Measurements from ENCODE around the gene SLC4A7. TPM values are rescaled to one million over a fixed set of nuclear protein-coding genes. Genes with fewer than 3 reads are reported as not detected.

SLC4A7 gene
- total and polyA plus RNA-seq, 2 donors (not counting 3 experiments of a cell fraction or from before 2014, with no cell fraction given): 7.8 to 50.9 TPM

DNA sequence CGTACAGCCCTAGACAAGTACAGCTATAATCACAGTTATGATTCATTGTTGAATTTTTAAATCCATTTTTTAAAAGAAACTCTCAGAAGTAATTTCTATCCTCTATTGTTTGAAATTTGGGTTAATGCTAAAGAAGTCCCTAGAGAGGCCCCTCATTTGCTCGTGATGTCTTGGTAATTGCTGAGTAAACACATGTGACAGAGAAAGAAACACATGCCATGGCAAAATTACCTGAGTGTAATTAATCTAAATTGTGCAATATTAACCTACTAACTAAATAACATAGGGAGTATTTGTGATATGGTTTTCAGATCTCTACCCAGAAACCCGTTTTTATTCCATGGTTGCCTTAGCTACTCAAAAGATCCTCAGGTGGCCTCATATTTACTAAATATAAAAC lies 125.8 kb downstream of the SLC4A7 start:
- Histone ChIP-seq H3K36me3 (ENCODE audit: control insufficient read depth in 2 of 2, extremely low read depth in 1 of 2, insufficient read depth in 2 of 2, low read length in 2 of 2) (no peaks in the 10 kb centered on the region), H3K9me1 (replicated peaks; ENCODE audit: control insufficient read depth, extremely low read depth, insufficient read depth, low read length) (no peaks in the 10 kb centered on the region), H3K4me3 (replicated peaks in 1 of 3; ENCODE audit: insufficient read depth in 1 of 3, low read depth in 1 of 3, low read length in 3 of 3) (no peak overlapping the region), H3K4me1 (ENCODE audit: control insufficient read depth, extremely low read depth, insufficient read depth, low read length) (peaks cover 45% of the 10 kb centered on the region), H4K20me1 (replicated peaks; ENCODE audit: control insufficient read depth, extremely low read depth, insufficient read depth, low read length) (no peaks in the 10 kb centered on the region), H3K27me3 (ENCODE audit: control insufficient read depth in 2 of 2, insufficient read depth in 2 of 2, low read length in 2 of 2) (no peaks in the 10 kb centered on the region), H3K27ac (ENCODE audit: insufficient read depth, low read depth, low read length) (no peak overlapping the region), H3K4me2 (ENCODE audit: insufficient read depth, low read length) (no peak overlapping the region), H2AFZ (ENCODE audit: low read depth, low read length) (no peak overlapping the region), H3K9ac (replicated peaks; ENCODE audit: extremely low read depth, insufficient read depth, low read length) (no peak overlapping the region), H3K79me2 (ENCODE audit: control insufficient read depth, insufficient read depth, low read length) (no peaks in the 10 kb centered on the region), H3K9me3 (replicated peaks; ENCODE audit: control insufficient read depth, insufficient read depth, low read length) (no peaks in the 10 kb centered on the region)
- dilution Hi-C loops (cut with MboI; ENCODE audit: extremely low pct_ligation_motif_present, low sequenced_read_pairs): no loop called here
- TF ChIP-seq EZH2 (IDR thresholded peaks at IDR 0.05; ENCODE audit: borderline replicate concordance, low read depth, low read length, severe bottlenecking) (no peak), GATA2 (IDR thresholded peaks at IDR 0.05; ENCODE audit: insufficient read depth, insufficient read length, low read depth, low read length) (no peak), JUN (IDR thresholded peaks at IDR 0.05; ENCODE audit: borderline replicate concordance, insufficient read depth, insufficient read length, low read depth) (no peak), FOS (IDR thresholded peaks at IDR 0.05; ENCODE audit: borderline replicate concordance, insufficient read depth, low read length) (no peak), POLR2AphosphoS5 (IDR thresholded peaks at IDR 0.05; ENCODE audit: insufficient read depth, low read depth, low read length) (no peak)
- TF ChIP-seq, protein P1, sequence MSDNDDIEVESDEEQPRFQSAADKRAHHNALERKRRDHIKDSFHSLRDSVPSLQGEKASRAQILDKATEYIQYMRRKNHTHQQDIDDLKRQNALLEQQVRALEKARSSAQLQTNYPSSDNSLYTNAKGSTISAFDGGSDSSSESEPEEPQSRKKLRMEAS (IDR thresholded peaks at IDR 0.05; ENCODE audit: insufficient read depth, insufficient read length): no peak
- BruUV-seq (replicated peaks): no TSS peak
- FAIRE-seq: no peak
- intact Hi-C loops (cut with micrococcal nuclease): no loop called here
- POLR2A ChIA-PET: no interaction called here
- no peak for DNase-seq (ENCODE audit: low read depth, low spot score)
- CTCF ChIA-PET: interaction anchor here (0.6 to 1.5 kb wide), 41 partner anchors 9 to 953 kb away, joined by 3 to 59 read pairs (median 4); partner anchors contain the start of genes NEK10 and SLC4A7

DNA sequence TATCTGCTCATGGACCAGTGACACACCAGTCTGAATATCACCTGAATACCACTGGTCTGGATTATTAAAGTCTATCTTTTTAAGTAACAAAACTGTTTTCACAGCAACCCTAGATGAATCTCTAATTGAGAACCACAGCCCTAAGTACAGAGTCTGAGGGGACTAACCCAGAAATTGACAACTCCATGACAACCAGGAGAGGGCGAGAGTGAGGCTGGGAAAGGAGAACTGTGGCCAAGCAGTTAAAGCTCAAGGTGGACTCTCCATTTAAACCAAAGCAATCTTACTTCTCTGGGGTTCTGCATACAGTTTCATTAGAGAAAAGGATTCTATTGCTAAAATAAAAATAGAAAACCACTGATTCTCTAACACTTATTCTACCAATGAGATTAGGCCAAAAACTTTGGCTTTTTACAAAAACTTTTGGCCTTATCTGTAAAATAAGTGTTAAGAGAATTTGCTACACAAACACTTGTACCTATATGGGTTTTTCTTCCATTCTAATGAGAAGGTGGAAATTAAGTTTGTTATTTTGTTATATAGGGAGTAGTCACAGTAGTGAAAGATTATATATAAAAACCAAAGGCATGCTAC lies 126.4 kb downstream of the SLC4A7 start:
- TF ChIP-seq JUN (IDR thresholded peaks at IDR 0.05; ENCODE audit: borderline replicate concordance, insufficient read depth, insufficient read length, low read depth) (no peak), MYC (IDR thresholded peaks at IDR 0.05; ENCODE audit: low read depth, low read length) (no peak)
- TF ChIP-seq, protein P2, sequence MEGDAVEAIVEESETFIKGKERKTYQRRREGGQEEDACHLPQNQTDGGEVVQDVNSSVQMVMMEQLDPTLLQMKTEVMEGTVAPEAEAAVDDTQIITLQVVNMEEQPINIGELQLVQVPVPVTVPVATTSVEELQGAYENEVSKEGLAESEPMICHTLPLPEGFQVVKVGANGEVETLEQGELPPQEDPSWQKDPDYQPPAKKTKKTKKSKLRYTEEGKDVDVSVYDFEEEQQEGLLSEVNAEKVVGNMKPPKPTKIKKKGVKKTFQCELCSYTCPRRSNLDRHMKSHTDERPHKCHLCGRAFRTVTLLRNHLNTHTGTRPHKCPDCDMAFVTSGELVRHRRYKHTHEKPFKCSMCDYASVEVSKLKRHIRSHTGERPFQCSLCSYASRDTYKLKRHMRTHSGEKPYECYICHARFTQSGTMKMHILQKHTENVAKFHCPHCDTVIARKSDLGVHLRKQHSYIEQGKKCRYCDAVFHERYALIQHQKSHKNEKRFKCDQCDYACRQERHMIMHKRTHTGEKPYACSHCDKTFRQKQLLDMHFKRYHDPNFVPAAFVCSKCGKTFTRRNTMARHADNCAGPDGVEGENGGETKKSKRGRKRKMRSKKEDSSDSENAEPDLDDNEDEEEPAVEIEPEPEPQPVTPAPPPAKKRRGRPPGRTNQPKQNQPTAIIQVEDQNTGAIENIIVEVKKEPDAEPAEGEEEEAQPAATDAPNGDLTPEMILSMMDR (IDR thresholded peaks at IDR 0.05; ENCODE audit: extremely low read depth in 1 of 2, insufficient read depth in 1 of 2, low read depth in 1 of 2, low read length in 2 of 2): peak; percentile 73 to 79
- peak; percentile 57 for FAIRE-seq
- Histone ChIP-seq H3K27me3 (ENCODE audit: control insufficient read depth in 2 of 2, insufficient read depth in 2 of 2, low read length in 2 of 2) (no peaks in the 10 kb centered on the region), H2AFZ (ENCODE audit: low read depth, low read length) (no peak overlapping the region), H3K27ac (ENCODE audit: insufficient read depth, low read depth, low read length) (no peak overlapping the region), H3K36me3 (ENCODE audit: control insufficient read depth in 2 of 2, extremely low read depth in 1 of 2, insufficient read depth in 2 of 2, low read length in 2 of 2) (no peaks in the 10 kb centered on the region), H4K20me1 (replicated peaks; ENCODE audit: control insufficient read depth, extremely low read depth, insufficient read depth, low read length) (no peaks in the 10 kb centered on the region), H3K4me1 (ENCODE audit: control insufficient read depth, extremely low read depth, insufficient read depth, low read length) (peaks cover 45% of the 10 kb centered on the region), H3K4me3 (replicated peaks in 1 of 3; ENCODE audit: insufficient read depth in 1 of 3, low read depth in 1 of 3, low read length in 3 of 3) (no peak overlapping the region), H3K9me3 (replicated peaks; ENCODE audit: control insufficient read depth, insufficient read depth, low read length) (no peaks in the 10 kb centered on the region), H3K4me2 (ENCODE audit: insufficient read depth, low read length) (no peak overlapping the region), H3K79me2 (ENCODE audit: control insufficient read depth, insufficient read depth, low read length) (no peaks in the 10 kb centered on the region), H3K9ac (replicated peaks; ENCODE audit: extremely low read depth, insufficient read depth, low read length) (no peak overlapping the region), H3K9me1 (replicated peaks; ENCODE audit: control insufficient read depth, extremely low read depth, insufficient read depth, low read length) (no peaks in the 10 kb centered on the region)
- CTCF ChIA-PET: interaction anchor here (0.6 to 1.5 kb wide), 41 partner anchors 9 to 954 kb away, joined by 3 to 59 read pairs (median 4); partner anchors contain the start of genes NEK10 and SLC4A7
- peak; percentile 80 for DNase-seq (ENCODE audit: low read depth, low spot score)
- intact Hi-C loops (cut with micrococcal nuclease) (loop anchor here (1.0 kb wide), 4 partner anchors 110 to 324 kb away; no protein-coding TSS in a partner anchor), dilution Hi-C loops (cut with MboI; ENCODE audit: extremely low pct_ligation_motif_present, low sequenced_read_pairs) (no loop called here)
- BruUV-seq (replicated peaks): no TSS peak
- POLR2A ChIA-PET: no interaction called here

Measured in endothelial cell of umbilical vein (primary cell).